A673 (cell line): ENCODE measurements around the gene SLC25A11. TPM values are rescaled to one million over a fixed set of nuclear protein-coding genes. Genes with fewer than 3 reads are reported as not detected.

Experiments used
- BruUV-seq: library from RNA; stranded (reverse); fragments of 400-500 nt; replicated peaks from 2 replicates; lab custom pipeline; 2021; lab: Mats Ljungman, UMichigan
- CTCF ChIA-PET: fragments of 300-600 bp; sonication (Branson Sonifier 250); formaldehyde crosslinking; loops from one replicate; lab custom pipeline; 2022; ENCODE audit warnings: antibody characterized with exemption; lab: Charles Lee
- POLR2A ChIA-PET: fragments of 300-600 bp; sonication (Branson Sonifier 250); formaldehyde crosslinking; loops from one replicate; lab custom pipeline; 2022; ENCODE audit warnings: antibody characterized with exemption; ENCODE audit not compliant: low non-redundant PET; lab: Charles Lee
- DNase-seq: peaks from one replicate; pipeline ENCODE4 v3.0.0-alpha.2; 2015; ENCODE audit warnings: low spot score
- H3K27ac ChIP-seq: fragments of 200-600 bp; sonication (generic); 2 replicates; pipeline ENCODE4 v1.5.1; 2016; ENCODE audit warnings: mixed run types, low read depth, mild to moderate bottlenecking, mixed read lengths, antibody characterized with exemption, low read length; ENCODE audit not compliant: poor library complexity, severe bottlenecking
- H3K27me3 ChIP-seq: fragments of 200-600 bp; sonication (generic); replicated peaks from 2 replicates; pipeline ENCODE4 v1.6.1; 2017; ENCODE audit warnings: mixed run types, low read depth, mild to moderate bottlenecking, mixed read lengths, antibody characterized with exemption, low read length; ENCODE audit not compliant: insufficient read depth, poor library complexity
- H3K36me3 ChIP-seq: fragments of 200-600 bp; sonication (generic); 2 replicates; pipeline ENCODE4 v1.6.1; 2016; ENCODE audit warnings: mixed run types, mild to moderate bottlenecking, mixed read lengths, antibody characterized with exemption, low read length; ENCODE audit not compliant: insufficient read depth, poor library complexity, severe bottlenecking
- H3K4me1 ChIP-seq: fragments of 200-600 bp; sonication (generic); 2 replicates; pipeline ENCODE4 v1.6.1; 2017; ENCODE audit warnings: mixed run types, mild to moderate bottlenecking, mixed read lengths, antibody characterized with exemption, low read length; ENCODE audit not compliant: insufficient read depth, poor library complexity, severe bottlenecking
- H3K4me3 ChIP-seq: fragments of 200-600 bp; sonication (generic); 2 replicates; pipeline ENCODE4 v1.5.1; 2016; ENCODE audit warnings: low read depth, mixed run types, mild to moderate bottlenecking, mixed read lengths, low read length; ENCODE audit not compliant: poor library complexity, severe bottlenecking
- H3K9me3 ChIP-seq: fragments of 200-600 bp; sonication (generic); 2 replicates; pipeline ENCODE4 v1.6.1; 2016; ENCODE audit warnings: mixed run types, low read depth, mild to moderate bottlenecking, mixed read lengths, antibody characterized with exemption, low read length; ENCODE audit not compliant: poor library complexity, severe bottlenecking
- CTCF ChIP-seq: fragments of 300-800, 200-600 bp; sonication (generic); conservative IDR thresholded peaks from 2 replicates; pipeline ENCODE4 v1.5.1; 2017; ENCODE audit warnings: low read depth, mild to moderate bottlenecking, antibody characterized with exemption, low read length, moderate library complexity, mixed read lengths
- EZH2 ChIP-seq: fragments of 200-600 bp; sonication (generic); IDR thresholded peaks from 2 replicates; pipeline ENCODE4 v1.6.1; 2017; ENCODE audit warnings: borderline replicate concordance, low read depth, mild to moderate bottlenecking, mixed read lengths, antibody characterized with exemption, low read length; ENCODE audit not compliant: poor library complexity, severe bottlenecking
- intact Hi-C: fragments of 100-400 bp; cut with micrococcal nuclease; formaldehyde crosslinking; loops from one replicate; pipeline ENCODE4 v1.10.0; 2022; ENCODE audit not compliant: unreplicated experiment
- total RNA-seq: library from RNA; stranded (reverse); gene quantifications from 2 replicates; pipeline ENCODE4 v1.2.3, GENCODE V29; 2021

The SLC25A11 gene
- total RNA-seq, 1 experiment from 2014 or later = 113 TPM

GRCh38 chr17:4955091-4955490 lies 15.2 kb upstream of the SLC25A11 start:
- Histone ChIP-seq H3K4me1 (peaks cover 9% of the 10 kb centered on the region), H3K4me3 (no peak overlapping the region), H3K27ac (no peak overlapping the region), H3K27me3 (no peaks in the 10 kb centered on the region), H3K36me3 (peaks cover 6% of the 10 kb centered on the region), H3K9me3 (no peaks in the 10 kb centered on the region)
- ChIA-PET CTCF (no interaction called here), POLR2A (no interaction called here)
- TF ChIP-seq EZH2 (no peak), CTCF (no peak)
- no peak for DNase-seq
- BruUV-seq = no TSS peak
- intact Hi-C loops = no loop called here

GRCh38 chr17:4953451-4953961 lies 13.7 kb upstream of the SLC25A11 start:
- Histone ChIP-seq H3K4me1 (peaks cover 9% of the 10 kb centered on the region), H3K36me3 (no peaks in the 10 kb centered on the region), H3K4me3 (no peak overlapping the region), H3K27ac (no peak overlapping the region), H3K9me3 (no peaks in the 10 kb centered on the region), H3K27me3 (no peaks in the 10 kb centered on the region)
- POLR2A ChIA-PET = no interaction called here
- intact Hi-C loops = no loop called here
- TF ChIP-seq EZH2 (no peak), CTCF (no peak)
- BruUV-seq = no TSS peak
- no peak for DNase-seq
- CTCF ChIA-PET = no interaction called here

GRCh38 chr17:4951486-4951885 lies 11.6 kb upstream of the SLC25A11 start:
- Histone ChIP-seq H3K36me3 (peaks cover 6% of the 10 kb centered on the region), H3K27ac (no peak overlapping the region), H3K9me3 (no peaks in the 10 kb centered on the region), H3K4me1 (peaks cover 13% of the 10 kb centered on the region), H3K4me3 (no peak overlapping the region), H3K27me3 (no peaks in the 10 kb centered on the region)
- TF ChIP-seq CTCF = no peak
- TF ChIP-seq EZH2 = no peak
- POLR2A ChIA-PET = interaction anchor here (0.6 kb wide), 1 partner anchor 16 kb away, joined by 3 read pairs; the partner anchor contains the start of gene SPAG7
- no peak for DNase-seq
- no TSS peak for BruUV-seq
- CTCF ChIA-PET = no interaction called here
- intact Hi-C loops = no loop called here
